Urinary bladder (tissue), 4 donors: ENCODE measurements around the gene DHX40. TPM values are rescaled to one million over a fixed set of nuclear protein-coding genes. Genes with fewer than 3 reads are reported as not detected.

Source experiments
- DNase-seq: peaks from one replicate; pipeline ENCODE4 v3.0.0-alpha.2; 2015; ENCODE audit errors: extremely low spot score
- H3K27ac ChIP-seq: one replicate; pipeline ENCODE4 v1.5.1; 2013; ENCODE audit warnings: low read depth, mild to moderate bottlenecking, moderate library complexity
- H3K36me3 ChIP-seq: one replicate; pipeline ENCODE4 v1.6.1; 2013; ENCODE audit warnings: mild to moderate bottlenecking, moderate library complexity; ENCODE audit not compliant: insufficient read depth
- H3K4me1 ChIP-seq: one replicate; pipeline ENCODE4 v1.6.1; 2013; ENCODE audit warnings: mild to moderate bottlenecking, moderate library complexity; ENCODE audit not compliant: insufficient read depth
- H3K4me3 ChIP-seq: one replicate; pipeline ENCODE4 v1.5.1; 2013; ENCODE audit warnings: low read depth, low read length
- WGBS: extraction: QIAGEN DNeasy Blood & Tissue Kit; methylation state at CpG from one replicate; pipeline ENCODE4 v1.1.7; 2013; 5-methylcytosine and 5-hydroxymethylcytosine counted together
- polyA plus RNA-seq: library from polyadenylated mRNA; stranded (reverse); fragments of 200-250 nt; gene quantifications from one replicate; pipeline ENCODE4 v1.2.3, GENCODE V29; 2013
- total RNA-seq: library from RNA; depleted of rRNA; stranded (reverse); fragments of >200 nt; gene quantifications from one replicate; pipeline ENCODE4 v1.2.3, GENCODE V29; 2014
- donor health status: healthy with polysubstance abuse.
- donor health status: healthy.

Gene DHX40
- total and polyA plus RNA-seq, 2 donors: 30.3 to 87.1 TPM

DNA sequence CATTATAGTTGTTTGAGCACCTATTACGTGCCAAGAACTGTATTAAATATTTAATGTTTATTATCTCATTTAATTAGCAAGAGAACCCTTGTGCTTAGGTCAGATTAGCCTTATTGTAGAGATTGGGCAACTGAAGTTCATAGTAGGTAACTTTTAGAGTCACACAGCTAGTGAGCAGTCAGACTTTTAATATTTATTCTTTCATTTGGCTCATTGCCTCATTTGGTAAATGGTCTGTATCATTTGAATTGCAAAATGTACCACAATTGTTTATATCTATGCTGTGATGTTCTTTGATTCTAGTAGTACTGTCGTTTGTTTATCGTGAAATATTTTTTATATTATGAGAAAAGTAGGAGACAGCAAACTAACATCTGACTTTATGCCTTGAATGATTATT lies 61.9 kb downstream of the DHX40 start:
- no peak overlapping the region for H3K4me3 ChIP-seq
- H3K36me3 ChIP-seq: no peaks in the 10 kb centered on the region
- 47% methylated on average over 3 of the region's 3 CpGs for WGBS
- no peak for DNase-seq
- H3K4me1 ChIP-seq: no peaks in the 10 kb centered on the region
- H3K27ac ChIP-seq: no peak overlapping the region

DNA sequence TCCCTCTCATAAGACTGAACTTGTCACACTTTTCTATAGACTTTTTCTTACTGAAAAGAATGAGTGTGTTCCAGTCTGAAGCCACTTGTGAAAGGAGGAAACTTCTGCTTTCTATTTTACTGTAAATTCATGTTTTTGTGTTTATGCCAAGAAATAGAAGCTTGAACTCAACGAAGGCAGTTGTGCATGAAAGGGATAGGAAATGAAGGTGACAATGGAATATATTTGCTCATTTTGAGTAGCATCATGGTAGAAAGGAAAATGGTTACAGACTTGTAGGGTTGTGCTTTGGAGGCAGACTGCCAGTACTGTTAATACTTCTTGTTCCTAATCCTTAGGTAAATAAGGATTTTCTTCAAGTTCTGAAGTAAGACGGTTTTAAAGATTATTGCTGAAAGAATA lies 62.4 kb downstream of the DHX40 start:
- Histone ChIP-seq H3K27ac (no peak overlapping the region), H3K4me1 (no peaks in the 10 kb centered on the region), H3K36me3 (no peaks in the 10 kb centered on the region), H3K4me3 (no peak overlapping the region)
- WGBS: 14% methylated on average over 2 of the region's 2 CpGs
- DNase-seq: no peak

DNA sequence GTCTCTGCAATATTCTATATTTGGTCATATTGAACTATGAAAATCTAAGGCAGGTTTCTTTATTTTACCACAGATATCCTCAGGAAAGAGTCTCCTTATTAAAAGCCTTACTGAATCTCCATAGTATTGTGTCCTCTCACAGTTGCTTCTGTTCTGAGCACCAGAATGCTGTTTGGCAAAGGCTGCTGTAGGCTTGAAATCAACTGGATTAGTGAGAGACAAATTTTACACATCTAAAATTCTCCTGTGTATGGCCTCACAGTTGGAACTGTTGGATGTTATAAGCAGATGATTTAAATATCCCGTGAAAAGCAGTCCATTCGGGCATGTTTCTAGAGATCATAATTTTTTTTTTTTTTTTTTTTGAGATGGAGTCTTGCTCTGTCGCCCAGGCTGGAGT lies 63.8 kb downstream of the DHX40 start:
- WGBS: 50% methylated on average over 3 of the region's 3 CpGs
- no peaks in the 10 kb centered on the region for H3K4me1 ChIP-seq
- no peaks in the 10 kb centered on the region for H3K36me3 ChIP-seq
- DNase-seq: no peak
- no peak overlapping the region for H3K27ac ChIP-seq
- no peak overlapping the region for H3K4me3 ChIP-seq

DNA sequence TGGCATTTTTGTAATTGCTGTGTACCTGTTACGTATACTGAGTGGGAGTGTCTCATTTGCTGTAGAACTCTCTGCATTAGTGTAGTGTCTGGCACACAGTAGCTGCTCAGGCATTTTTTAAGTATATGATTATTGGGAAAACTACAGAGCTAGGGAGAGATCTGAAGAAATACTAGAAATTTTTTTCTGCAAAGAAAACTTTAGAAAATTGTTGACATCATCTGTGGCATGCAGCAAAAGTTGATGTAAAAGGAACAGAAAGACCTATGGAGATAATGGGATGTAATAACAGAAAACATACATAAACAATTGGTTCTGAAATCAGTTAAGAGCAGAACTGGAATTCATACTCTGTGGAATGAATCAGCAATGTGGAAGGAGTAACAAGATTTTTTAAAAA lies 65.9 kb downstream of the DHX40 start:
- H3K4me3 ChIP-seq: no peak overlapping the region
- H3K36me3 ChIP-seq: no peaks in the 10 kb centered on the region
- H3K27ac ChIP-seq: no peak overlapping the region
- 92% methylated on average over 1 of the region's 1 CpG for WGBS
- no peaks in the 10 kb centered on the region for H3K4me1 ChIP-seq
- DNase-seq: no peak

DNA sequence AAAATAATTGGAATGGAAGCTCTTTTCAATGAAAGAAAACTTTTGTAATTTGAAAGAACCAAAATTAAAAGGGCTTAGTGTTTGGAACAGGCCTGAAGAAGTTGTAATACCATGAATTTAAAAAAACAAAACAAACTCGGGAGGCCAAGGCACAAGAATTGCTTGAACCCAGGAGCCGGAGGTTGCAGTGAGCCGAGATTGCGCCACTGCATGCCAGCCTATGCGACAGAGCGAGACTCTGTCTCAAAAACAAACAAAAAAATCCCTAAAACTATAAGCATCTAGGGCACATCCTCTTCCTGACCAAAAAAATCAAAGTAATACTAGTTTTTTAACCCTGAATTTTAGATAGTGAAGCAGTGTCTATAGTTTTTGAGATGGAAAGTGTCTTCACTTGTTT lies 67.0 kb downstream of the DHX40 start:
- Histone ChIP-seq H3K27ac (no peak overlapping the region), H3K4me1 (no peaks in the 10 kb centered on the region), H3K4me3 (no peak overlapping the region), H3K36me3 (no peaks in the 10 kb centered on the region)
- DNase-seq: no peak
- 88% methylated on average over 6 of the region's 6 CpGs for WGBS

DNA sequence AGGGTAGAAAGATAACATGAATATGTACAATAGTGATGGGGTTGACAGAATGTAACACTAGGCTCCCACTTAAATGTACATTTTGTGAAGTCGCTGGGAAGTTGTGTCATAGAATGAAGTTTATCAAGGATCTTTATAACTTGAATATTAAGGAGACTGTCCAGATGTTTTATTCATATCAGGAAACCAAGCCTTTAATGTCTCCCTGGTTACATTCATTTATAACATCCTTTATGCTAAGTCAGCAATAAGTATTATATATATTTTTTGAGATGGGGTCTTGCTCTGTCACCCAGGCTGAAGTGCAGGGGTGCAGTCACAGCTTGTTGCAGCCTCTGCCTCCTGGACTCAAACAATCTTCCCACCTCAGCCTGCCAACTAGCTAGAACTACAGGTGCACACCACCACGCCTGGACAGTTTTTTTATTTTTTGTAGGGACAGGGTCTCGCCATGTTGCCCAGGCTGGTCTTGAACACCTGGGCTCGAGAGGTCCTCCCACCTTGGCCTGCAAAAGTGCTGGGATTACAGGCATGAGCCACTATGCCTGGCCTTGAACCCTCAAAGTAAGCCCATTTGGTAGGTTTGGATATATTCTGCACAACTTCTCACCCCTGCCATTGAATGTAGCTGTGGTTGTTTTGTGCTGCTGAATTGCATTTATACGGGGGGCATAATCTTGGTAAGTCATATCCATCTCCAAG lies 68.4 kb downstream of the DHX40 start:
- DNase-seq: no peak
- Histone ChIP-seq H3K4me3 (no peak overlapping the region), H3K4me1 (no peaks in the 10 kb centered on the region), H3K36me3 (no peaks in the 10 kb centered on the region), H3K27ac (no peak overlapping the region)
- WGBS: 86% methylated on average over 5 of the region's 5 CpGs

DNA sequence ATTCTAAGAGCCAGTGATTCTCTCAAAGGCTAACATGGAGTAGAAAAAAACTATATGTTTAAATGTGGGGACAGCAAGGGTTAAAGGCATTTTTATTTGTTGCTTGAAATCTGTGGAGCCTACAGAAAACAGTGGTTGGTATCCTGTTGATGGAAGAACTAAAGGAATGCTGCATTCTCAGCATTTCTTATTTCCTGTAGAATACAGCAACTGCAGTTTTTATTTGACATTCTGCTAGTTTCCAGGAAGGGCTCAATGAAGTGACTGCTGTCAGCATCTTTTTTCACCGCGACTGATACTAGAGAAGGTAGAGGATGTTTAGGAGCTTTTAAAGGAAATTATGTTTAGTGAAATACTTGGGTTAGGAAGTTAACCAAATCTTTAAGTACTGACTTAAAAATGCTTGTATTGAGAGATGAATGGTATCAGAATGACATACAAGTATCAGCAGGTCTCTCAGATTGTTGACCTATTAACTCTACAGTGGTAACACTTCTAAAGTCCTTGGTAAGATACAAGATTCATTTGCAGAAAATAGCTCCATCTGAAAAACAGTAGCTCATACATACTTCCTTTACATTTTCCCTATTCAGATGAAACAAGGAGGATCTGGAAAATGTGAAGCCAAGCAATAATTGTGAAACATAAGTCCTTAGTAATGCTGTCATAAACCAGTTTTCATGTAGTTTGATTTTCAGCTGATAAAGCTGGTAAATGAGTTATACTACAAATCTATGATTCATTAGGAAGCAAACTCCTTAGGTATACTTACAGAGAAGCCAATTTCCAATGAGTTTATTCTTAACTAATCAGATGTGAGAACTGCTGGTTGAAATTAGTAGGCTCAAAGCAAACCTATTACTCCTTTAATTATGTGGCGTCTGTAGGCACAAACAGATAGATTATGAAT lies 69.5 kb downstream of the DHX40 start:
- WGBS: 45% methylated on average over 3 of the region's 3 CpGs
- no peak for DNase-seq
- no peak overlapping the region for H3K4me3 ChIP-seq
- no peak overlapping the region for H3K27ac ChIP-seq
- H3K36me3 ChIP-seq: no peaks in the 10 kb centered on the region
- H3K4me1 ChIP-seq: no peaks in the 10 kb centered on the region

DNA sequence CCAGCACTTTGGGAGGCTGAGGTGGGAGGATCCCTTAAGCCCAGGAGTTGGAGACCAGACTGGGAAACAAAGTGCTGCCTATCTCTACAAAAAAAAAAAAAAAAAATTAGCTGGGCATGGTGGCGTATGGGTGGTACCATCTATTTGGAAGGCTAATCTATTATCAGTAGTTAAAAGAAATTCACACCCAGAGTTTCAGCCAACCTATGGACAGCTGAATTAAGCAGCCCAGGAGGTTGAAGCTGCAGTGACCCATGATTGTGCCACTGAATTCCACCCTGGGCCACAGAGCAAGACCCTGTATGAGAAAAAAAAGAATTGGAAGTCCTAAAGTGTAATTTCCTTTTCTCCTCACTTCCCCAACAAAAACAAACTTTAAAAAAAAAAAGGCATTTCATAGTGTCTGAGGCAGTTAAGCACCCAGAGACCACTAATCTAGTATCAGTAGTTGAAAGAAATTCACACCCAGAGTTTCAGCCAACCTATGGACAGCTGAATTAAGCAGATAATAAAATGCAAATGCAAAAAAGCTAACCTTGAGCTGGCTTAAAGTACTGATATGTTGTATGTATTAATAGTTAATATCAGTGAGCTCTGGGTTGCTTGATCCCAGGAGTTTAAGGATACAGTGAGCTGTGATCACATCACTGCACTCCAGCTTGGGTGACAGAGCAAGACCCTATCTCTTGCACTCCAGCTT lies 72.4 kb downstream of the DHX40 start:
- no peaks in the 10 kb centered on the region for H3K36me3 ChIP-seq
- WGBS: 89% methylated on average over 1 of the region's 1 CpG
- DNase-seq: no peak
- no peaks in the 10 kb centered on the region for H3K4me1 ChIP-seq
- no peak overlapping the region for H3K27ac ChIP-seq
- H3K4me3 ChIP-seq: no peak overlapping the region

DNA sequence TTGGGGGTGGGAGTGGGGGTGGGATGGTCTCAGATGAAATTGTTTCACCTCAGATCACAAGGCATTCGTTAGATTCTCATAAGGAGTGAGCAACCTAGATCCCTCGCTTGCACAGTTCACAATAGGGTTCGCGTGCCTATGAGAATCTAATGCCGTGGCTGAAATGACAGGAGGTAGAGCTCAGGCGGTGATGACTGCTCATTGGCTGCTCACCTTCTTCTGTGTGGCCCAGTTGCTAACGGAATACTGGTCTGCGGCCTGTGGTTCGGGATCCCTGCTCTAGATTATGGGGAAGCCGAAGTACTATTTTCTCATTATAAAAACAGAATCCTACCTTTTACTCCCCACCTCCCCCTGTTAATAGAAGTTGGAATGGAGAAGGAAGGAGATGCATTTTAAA lies 73.1 kb downstream of the DHX40 start:
- no peak overlapping the region for H3K4me3 ChIP-seq
- 74% methylated on average over 10 of the region's 10 CpGs for WGBS
- DNase-seq: no peak
- H3K27ac ChIP-seq: no peak overlapping the region
- no peaks in the 10 kb centered on the region for H3K36me3 ChIP-seq
- no peaks in the 10 kb centered on the region for H3K4me1 ChIP-seq

DNA sequence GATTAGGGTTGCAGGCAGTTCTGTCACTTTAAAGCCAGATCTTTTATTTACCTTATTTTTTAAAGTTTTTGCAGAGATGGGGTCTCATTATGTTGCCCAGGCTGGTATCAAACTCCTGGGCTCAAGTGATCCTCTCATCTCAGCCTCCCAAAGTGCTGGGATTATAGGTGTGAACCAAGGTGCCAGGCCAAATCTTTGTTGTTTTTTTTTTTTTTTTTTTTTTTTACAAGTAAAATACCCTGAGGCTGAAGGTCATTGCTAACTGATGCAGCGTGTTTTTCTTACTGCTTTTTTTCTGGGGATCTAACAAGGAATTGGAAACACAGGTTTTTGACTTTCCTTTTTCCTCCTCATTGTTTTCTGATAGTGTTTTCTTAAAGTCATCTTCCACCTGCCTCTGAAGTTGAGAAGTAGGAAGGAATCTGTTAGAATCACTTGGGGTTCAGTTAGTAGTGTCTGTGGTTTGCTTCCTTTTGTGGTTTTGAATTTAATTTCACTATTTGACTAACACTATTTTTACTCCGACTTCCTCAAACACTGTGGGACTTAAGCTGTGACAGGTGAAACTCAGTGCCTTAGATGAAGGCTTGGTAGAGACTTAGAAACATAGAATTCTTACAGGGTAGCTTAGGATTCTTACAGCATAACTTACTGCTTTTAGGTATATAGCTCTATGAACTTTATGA lies 76.5 kb downstream of the DHX40 start:
- no peak overlapping the region for H3K4me3 ChIP-seq
- DNase-seq: no peak
- 68% methylated on average over 2 of the region's 2 CpGs for WGBS
- H3K36me3 ChIP-seq: peaks cover 3% of the 10 kb centered on the region
- H3K4me1 ChIP-seq: no peaks in the 10 kb centered on the region
- H3K27ac ChIP-seq: peak overlapping the region; percentile 10

DNA sequence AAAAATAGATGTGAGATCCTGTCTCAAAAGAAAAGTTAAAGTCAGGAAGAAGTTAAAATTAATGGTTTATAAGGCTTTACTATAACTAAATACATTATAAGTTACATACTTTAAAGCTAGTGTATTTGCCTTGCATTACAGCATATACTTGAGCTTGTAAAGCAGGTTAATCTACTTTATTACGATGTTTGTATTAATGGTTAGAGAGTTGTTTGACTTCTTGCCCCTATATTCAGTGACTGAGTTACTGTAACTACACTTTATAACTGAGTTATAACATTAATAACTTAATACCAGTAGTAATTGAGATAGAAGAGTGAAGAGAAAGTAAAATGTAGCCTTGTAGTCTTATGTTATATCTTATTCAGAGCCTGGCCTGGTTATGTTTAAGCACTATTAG lies 77.2 kb downstream of the DHX40 start:
- no peak for DNase-seq
- no peak overlapping the region for H3K4me3 ChIP-seq

DNA sequence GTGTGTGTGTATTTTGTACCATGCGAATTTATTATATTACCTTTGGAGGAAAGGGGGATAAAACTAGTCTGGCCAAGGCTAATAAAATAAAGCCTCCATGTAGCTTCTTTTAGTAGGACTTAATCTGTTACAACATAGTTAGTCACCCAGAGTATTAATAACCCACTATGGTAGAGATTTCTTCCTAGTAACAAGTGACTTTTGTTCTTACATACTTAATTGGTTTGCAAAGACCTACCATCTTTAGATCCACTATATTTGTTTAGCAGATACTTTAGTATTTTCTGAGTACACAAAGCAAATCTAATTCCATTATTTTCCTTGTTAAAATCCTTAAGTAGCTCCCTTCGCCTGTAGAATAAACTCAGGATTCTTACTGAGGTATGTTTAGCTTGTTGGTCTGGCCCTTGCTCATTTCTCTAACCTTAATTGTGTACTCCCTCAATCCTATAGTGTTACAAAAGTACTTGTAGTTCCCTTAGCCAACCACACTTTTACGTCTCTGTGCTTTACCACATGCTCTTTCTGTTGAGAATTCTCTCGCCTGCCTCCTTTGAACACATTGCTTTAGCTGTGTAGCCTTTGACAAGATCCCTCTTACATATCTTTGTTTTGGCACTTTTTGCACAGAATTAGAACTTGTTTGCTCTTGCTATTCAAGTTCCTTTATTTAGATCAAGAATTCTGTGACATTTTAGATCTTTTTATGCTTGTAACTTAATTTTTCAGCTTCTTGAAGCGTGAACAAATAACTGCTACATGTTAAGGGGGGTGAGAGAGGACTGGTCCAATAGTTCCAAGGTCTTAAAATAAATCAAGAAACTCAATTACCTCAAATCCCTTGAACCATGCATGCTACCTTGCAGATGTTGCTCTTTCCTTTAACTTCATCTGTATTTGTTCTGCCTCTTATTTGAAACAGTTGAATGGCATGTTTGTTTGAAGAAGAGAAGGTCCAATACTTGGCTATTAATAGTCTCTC lies 78.0 kb downstream of the DHX40 start:
- Histone ChIP-seq H3K36me3 (peaks cover 3% of the 10 kb centered on the region), H3K27ac (no peak overlapping the region), H3K4me1 (no peaks in the 10 kb centered on the region), H3K4me3 (no peak overlapping the region)
- WGBS: 79% methylated on average over 5 of the region's 5 CpGs
- no peak for DNase-seq

More for the DNA sequence above, 77.2 kb downstream of the DHX40 start:
- H3K36me3 ChIP-seq: peaks cover 3% of the 10 kb centered on the region
- 74% methylated on average over 1 of the region's 1 CpG for WGBS
- H3K4me1 ChIP-seq: no peaks in the 10 kb centered on the region
- no peak overlapping the region for H3K27ac ChIP-seq
